SH-SY5Y (cell line): Measurements from ENCODE around the gene PIK3CA.

Source experiments
- GATA2 ChIP-seq: IDR thresholded peaks from 2 replicates; pipeline ENCODE4 v1.6.1; 2011; ENCODE audit warnings: mild to moderate bottlenecking, low read depth, low read length
- GATA3 ChIP-seq: IDR thresholded peaks from 2 replicates; pipeline ENCODE4 v1.6.1; 2011; ENCODE audit warnings: low read depth, mild to moderate bottlenecking, low read length, moderate library complexity

- TF ChIP-seq GATA3: no peak
- TF ChIP-seq GATA2: no peak
Observed at GRCh38 chr3:179174898-179175297, 26.7 kb downstream of the PIK3CA start.
